SK-N-SH treated with all-trans-retinoic acid at 6 μM for 48 hours (cell line): ENCODE results near the gene ADGRD2.

Experiments used
- ATAC-seq: fragments of 200-7000 bp; cut with Tn5 transposase; 3 replicates; pipeline ENCODE4 v1.9.1; 2020; ENCODE audit warnings: mild to moderate bottlenecking, moderate library complexity
- ARNTL ChIP-seq: fragments of 450-650 bp; formaldehyde crosslinking; IDR thresholded peaks from 2 replicates; pipeline ENCODE4 v1.5.0; 2020; ENCODE audit warnings: low read depth, mild to moderate bottlenecking, moderate library complexity, borderline replicate concordance
- BACH2 ChIP-seq: fragments of 250-450 bp; sonication (Bioruptor Pico); IDR thresholded peaks from 2 replicates; pipeline ENCODE4 v1.9.0; 2021; ENCODE audit warnings: mild to moderate bottlenecking, borderline replicate concordance
- CSRNP3 ChIP-seq: fragments of 250-450 bp; sonication (Bioruptor Pico); IDR thresholded peaks from 2 replicates; pipeline ENCODE4 v1.5.1; 2021; ENCODE audit warnings: mild to moderate bottlenecking, moderate library complexity
- ESRRG ChIP-seq: fragments of 250-450 bp; sonication (Bioruptor Pico); IDR thresholded peaks from 2 replicates; pipeline ENCODE4 v1.6.1; 2021; ENCODE audit warnings: mild to moderate bottlenecking
- ISL1 ChIP-seq: fragments of 250-450 bp; sonication (Bioruptor Pico); IDR thresholded peaks from 2 replicates; pipeline ENCODE4 v2.1.2; 2022; ENCODE audit warnings: mild to moderate bottlenecking, moderate library complexity
- PATZ1 ChIP-seq: fragments of 250-450 bp; sonication (Bioruptor Pico); IDR thresholded peaks from 2 replicates; pipeline ENCODE4 v1.8.0; 2020; ENCODE audit warnings: mild to moderate bottlenecking, moderate library complexity, borderline replicate concordance
- POU6F1 ChIP-seq: fragments of 250-450 bp; sonication (Bioruptor Pico); IDR thresholded peaks from 2 replicates; pipeline ENCODE4 v1.8.0; 2021; ENCODE audit warnings: low read depth, mild to moderate bottlenecking, moderate library complexity, borderline replicate concordance
- PPARA ChIP-seq: fragments of 250-450 bp; sonication (Bioruptor Pico); IDR thresholded peaks from 2 replicates; pipeline ENCODE4 v1.5.0; 2020; ENCODE audit warnings: mild to moderate bottlenecking, borderline replicate concordance
- RARB ChIP-seq: fragments of 250-450 bp; sonication (Bioruptor Pico); IDR thresholded peaks from 2 replicates; pipeline ENCODE4 v1.8.0; 2021; ENCODE audit warnings: mild to moderate bottlenecking, moderate library complexity
- SNAI2 ChIP-seq: fragments of 250-450 bp; sonication (Bioruptor Pico); IDR thresholded peaks from 2 replicates; pipeline ENCODE4 v1.5.0; 2020; ENCODE audit warnings: mild to moderate bottlenecking, moderate library complexity
- TCF4 ChIP-seq: fragments of 250-450 bp; sonication (Bioruptor Pico); IDR thresholded peaks from 2 replicates; pipeline ENCODE4 v1.8.0; 2021; ENCODE audit warnings: mild to moderate bottlenecking, moderate library complexity, borderline replicate concordance
- TOX ChIP-seq: fragments of 250-450 bp; sonication (Bioruptor Pico); IDR thresholded peaks from 2 replicates; pipeline ENCODE4 v1.8.0; 2021; ENCODE audit warnings: mild to moderate bottlenecking, moderate library complexity, borderline replicate concordance
- TSHZ2 ChIP-seq: fragments of 250-450 bp; sonication (Bioruptor Pico); IDR thresholded peaks from 2 replicates; pipeline ENCODE4 v1.5.0; 2020; ENCODE audit warnings: mild to moderate bottlenecking, moderate library complexity
- ZFP3 ChIP-seq: fragments of 250-450 bp; sonication (Bioruptor Pico); IDR thresholded peaks from 2 replicates; pipeline ENCODE4 v1.5.0; 2020; ENCODE audit warnings: mild to moderate bottlenecking, moderate library complexity
- ZFP30 ChIP-seq: fragments of 450-650 bp; formaldehyde crosslinking; IDR thresholded peaks from 2 replicates; pipeline ENCODE4 v1.5.0; 2022; ENCODE audit warnings: mild to moderate bottlenecking, moderate library complexity
- ZNF565 ChIP-seq: fragments of 450-650 bp; formaldehyde crosslinking; conservative IDR thresholded peaks from 2 replicates; pipeline ENCODE4 v1.5.0; 2020; ENCODE audit warnings: low read depth, mild to moderate bottlenecking, moderate library complexity
- ZNF70 ChIP-seq: fragments of 450-650 bp; formaldehyde crosslinking; IDR thresholded peaks from 2 replicates; pipeline ENCODE4 v1.5.0; 2020; ENCODE audit warnings: mild to moderate bottlenecking, moderate library complexity
- ZNF8 ChIP-seq: fragments of 450-650 bp; formaldehyde crosslinking; IDR thresholded peaks from 2 replicates; pipeline ENCODE4 v1.5.0; 2020; ENCODE audit warnings: mild to moderate bottlenecking, moderate library complexity
- TF ChIP-seq, protein P1 (sequence below): fragments of 250-450 bp; sonication (Bioruptor Pico); IDR thresholded peaks from 2 replicates; pipeline ENCODE4 v1.5.1; 2020; ENCODE audit warnings: low read depth, mild to moderate bottlenecking, moderate library complexity

ADGRD2 gene

GRCh38 chr9:124479371-124479770 lies 29.1 kb downstream of the ADGRD2 start (continued):
- TF ChIP-seq POU6F1 (CRISPR knock-in tag) (no peak), ZFP3 (CRISPR knock-in tag) (no peak), RARB (CRISPR knock-in tag) (no peak), PPARA (CRISPR knock-in tag) (no peak), TSHZ2 (CRISPR knock-in tag) (no peak)

DNA sequence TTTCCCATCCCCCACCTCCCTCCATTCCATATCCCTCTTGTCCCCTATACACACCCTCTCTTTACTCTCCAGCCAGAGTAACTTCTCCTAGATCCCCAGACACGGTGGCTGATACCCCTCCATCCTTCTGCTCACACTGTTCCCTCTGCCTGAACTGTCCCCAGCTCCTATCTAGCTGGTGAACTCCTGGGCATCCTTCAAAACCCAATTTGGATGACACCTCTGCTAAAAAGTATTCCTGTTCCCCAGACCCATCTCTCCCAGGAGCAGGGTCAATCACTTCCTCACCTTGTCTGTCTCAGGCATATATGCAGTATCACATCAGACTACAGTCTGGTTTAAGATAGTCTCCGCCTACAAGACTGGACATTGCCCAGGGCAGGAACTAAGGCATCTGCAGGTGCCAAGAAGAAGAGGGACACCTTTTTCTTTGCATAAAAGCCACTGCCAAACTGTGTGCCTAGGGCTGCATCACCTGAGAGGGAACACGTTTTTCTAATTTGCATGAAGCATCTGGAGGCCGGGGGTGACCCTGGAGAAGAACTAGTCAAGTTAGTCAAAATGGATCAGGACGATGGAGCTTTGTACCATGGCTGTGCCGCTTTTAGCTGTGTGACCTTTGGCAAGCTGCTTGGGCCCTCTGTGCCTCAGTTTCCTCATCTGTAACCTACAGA lies 29.8 kb downstream of the ADGRD2 start:
- TF ChIP-seq ZFP30 (no peak), ZNF565 (CRISPR knock-in tag) (no peak), ZFP3 (CRISPR knock-in tag) (peak; percentile 97), PPARA (CRISPR knock-in tag) (no peak)
- TF ChIP-seq, all 23 proteins: peak for 1
- ATAC-seq: no peak

GRCh38 chr9:124480621-124480981 lies 30.4 kb downstream of the ADGRD2 start:
- peak; percentile 52 for ATAC-seq
- no peak for TF ChIP-seq ESRRG (CRISPR knock-in tag)
- no peak for TF ChIP-seq TOX
- TF ChIP-seq TCF4 (CRISPR knock-in tag): no peak
- TF ChIP-seq ZNF70 (CRISPR knock-in tag): no peak
- TF ChIP-seq PATZ1 (CRISPR knock-in tag): no peak
- TF ChIP-seq ZFP30: no peak
- TF ChIP-seq ISL1 (CRISPR knock-in tag): no peak
- TF ChIP-seq ZNF8 (CRISPR knock-in tag): no peak
- no peak for TF ChIP-seq SNAI2 (CRISPR knock-in tag)
- TF ChIP-seq ZNF565 (CRISPR knock-in tag): no peak
- TF ChIP-seq, protein P1, sequence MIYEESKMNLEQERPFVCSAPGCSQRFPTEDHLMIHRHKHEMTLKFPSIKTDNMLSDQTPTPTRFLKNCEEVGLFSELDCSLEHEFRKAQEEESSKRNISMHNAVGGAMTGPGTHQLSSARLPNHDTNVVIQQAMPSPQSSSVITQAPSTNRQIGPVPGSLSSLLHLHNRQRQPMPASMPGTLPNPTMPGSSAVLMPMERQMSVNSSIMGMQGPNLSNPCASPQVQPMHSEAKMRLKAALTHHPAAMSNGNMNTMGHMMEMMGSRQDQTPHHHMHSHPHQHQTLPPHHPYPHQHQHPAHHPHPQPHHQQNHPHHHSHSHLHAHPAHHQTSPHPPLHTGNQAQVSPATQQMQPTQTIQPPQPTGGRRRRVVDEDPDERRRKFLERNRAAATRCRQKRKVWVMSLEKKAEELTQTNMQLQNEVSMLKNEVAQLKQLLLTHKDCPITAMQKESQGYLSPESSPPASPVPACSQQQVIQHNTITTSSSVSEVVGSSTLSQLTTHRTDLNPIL: no peak
- no peak for TF ChIP-seq CSRNP3

- ATAC-seq: no peak
- TF ChIP-seq ARNTL (CRISPR knock-in tag) (no peak), ZNF8 (CRISPR knock-in tag) (no peak), TOX (no peak), ZFP30 (no peak), ESRRG (CRISPR knock-in tag) (no peak), ZFP3 (CRISPR knock-in tag) (no peak), TCF4 (CRISPR knock-in tag) (no peak), BACH2 (CRISPR knock-in tag) (no peak), PPARA (CRISPR knock-in tag) (no peak), PATZ1 (CRISPR knock-in tag) (no peak)
- TF ChIP-seq, protein P1: no peak
Observed at GRCh38 chr9:124481115-124481514, 30.9 kb downstream of the ADGRD2 start.
